ENCODE data around the gene PDZD2.

PDZD2 gene

GRCh38 chr5:31833710-31834109, 194.8 kb downstream of the PDZD2 start:
- DNase-seq = no peak

- DNase-seq = no peak
Measured at GRCh38 chr5:31844622-31845345, 205.9 kb downstream of the PDZD2 start.

- no peak for DNase-seq
Measured at GRCh38 chr5:31845361-31845760, 206.4 kb downstream of the PDZD2 start.

- no peak for DNase-seq
Measured at GRCh38 chr5:31846934-31847333, 208.0 kb downstream of the PDZD2 start.

- no peak for DNase-seq
Measured at GRCh38 chr5:31847354-31847753, 208.4 kb downstream of the PDZD2 start.

GRCh38 chr5:31850981-31851689, 212.2 kb downstream of the PDZD2 start:
- DNase-seq = no peak

GRCh38 chr5:31853398-31854135, 214.6 kb downstream of the PDZD2 start:
- no peak for DNase-seq

- DNase-seq = no peak
Measured at GRCh38 chr5:31854181-31855133, 215.5 kb downstream of the PDZD2 start.

GRCh38 chr5:31855134-31856040, 216.5 kb downstream of the PDZD2 start:
- no peak for DNase-seq

GRCh38 chr5:31859096-31859495, 220.2 kb downstream of the PDZD2 start:
- DNase-seq = no peak

GRCh38 chr5:31860278-31860677, 221.3 kb downstream of the PDZD2 start:
- DNase-seq = no peak

- no peak for DNase-seq
Measured at GRCh38 chr5:31860726-31861433, 221.9 kb downstream of the PDZD2 start.

- no peak for DNase-seq
Measured at GRCh38 chr5:31861601-31862000, 222.7 kb downstream of the PDZD2 start.

- no peak for DNase-seq
Measured at GRCh38 chr5:31863991-31864411, 225.1 kb downstream of the PDZD2 start.

- DNase-seq = no peak
Measured at GRCh38 chr5:31866166-31866565, 227.2 kb downstream of the PDZD2 start.

GRCh38 chr5:31867219-31867618, 228.3 kb downstream of the PDZD2 start:
- DNase-seq = no peak

GRCh38 chr5:31880449-31880848, 241.5 kb downstream of the PDZD2 start:
- no peak for DNase-seq

GRCh38 chr5:31884896-31885295, 246.0 kb downstream of the PDZD2 start:
- no peak for DNase-seq

GRCh38 chr5:31886206-31886605, 247.3 kb downstream of the PDZD2 start:
- no peak for DNase-seq

- DNase-seq = no peak
Measured at GRCh38 chr5:31887556-31887955, 248.6 kb downstream of the PDZD2 start.

- no peak for DNase-seq
Measured at GRCh38 chr5:31888564-31888963, 249.6 kb downstream of the PDZD2 start.
